HepG2 (cell line): ENCODE measurements around the gene SLC29A2. TPM values are rescaled to one million over a fixed set of nuclear protein-coding genes. Genes with fewer than 3 reads are reported as not detected.

Source experiments
- ATF5 ChIP-seq: sonication (generic); formaldehyde crosslinking; IDR thresholded peaks from 2 replicates; pipeline ENCODE4 v1.4.0; 2020; ENCODE audit warnings: mild to moderate bottlenecking, low read depth, missing genetic modification reagents
- BRCA1 ChIP-seq: sonication (generic); formaldehyde crosslinking; IDR thresholded peaks from 2 replicates; pipeline ENCODE4 v1.4.0; 2020; ENCODE audit warnings: missing genetic modification reagents
- EZH2 ChIP-seq: conservative IDR thresholded peaks from 2 replicates; pipeline ENCODE4 v1.6.1; 2012; ENCODE audit warnings: mild to moderate bottlenecking, low read depth, low read length, moderate library complexity
- KDM3A ChIP-seq: IDR thresholded peaks from 2 replicates; pipeline ENCODE4 v1.6.1; 2018; ENCODE audit warnings: low read depth, missing compliant biosample characterization
- KLF16 ChIP-seq, 2 experiments: sonication (generic) in 1 of 2; formaldehyde crosslinking in 1 of 2; IDR thresholded peaks; 2 replicates each; pipeline versions ENCODE4 v1.6.1 to v1.8.0; 2016 to 2023; ENCODE audit warnings: missing genetic modification reagents in 2 of 2, missing compliant biosample characterization in 1 of 2
- MEIS2 ChIP-seq: sonication (generic); formaldehyde crosslinking; IDR thresholded peaks from 2 replicates; pipeline ENCODE4 v1.9.0; 2021; ENCODE audit warnings: mild to moderate bottlenecking, missing genetic modification reagents
- NFE2L1 ChIP-seq: sonication (generic); formaldehyde crosslinking; IDR thresholded peaks from 2 replicates; pipeline ENCODE4 v1.4.0; 2020; ENCODE audit warnings: missing genetic modification reagents, mild to moderate bottlenecking, borderline replicate concordance
- PTBP1 ChIP-seq: fragments of 200-400 bp; formaldehyde crosslinking; IDR thresholded peaks from 2 replicates; pipeline ENCODE4 v1.6.1; 2018; ENCODE audit warnings: low read length, low read depth; ENCODE audit not compliant: poor library complexity, severe bottlenecking
- RFX1 ChIP-seq: fragments of 450-650 bp; IDR thresholded peaks from 2 replicates; pipeline ENCODE4 v1.6.1; 2017
- TEAD3 ChIP-seq: optimal IDR thresholded peaks from 2 replicates; pipeline ENCODE3; 2016; ENCODE audit warnings: borderline replicate concordance
- THAP9 ChIP-seq: sonication (generic); formaldehyde crosslinking; IDR thresholded peaks from 2 replicates; pipeline ENCODE4; 2020; ENCODE audit warnings: missing genetic modification reagents, mild to moderate bottlenecking, borderline replicate concordance
- YEATS2 ChIP-seq: sonication (generic); formaldehyde crosslinking; IDR thresholded peaks from 2 replicates; pipeline ENCODE4 v1.4.0; 2020; ENCODE audit warnings: missing genetic modification reagents, borderline replicate concordance
- ZNF160 ChIP-seq: sonication (generic); formaldehyde crosslinking; IDR thresholded peaks from 2 replicates; pipeline ENCODE4 v1.8.0; 2022; ENCODE audit warnings: mild to moderate bottlenecking, inconsistent platforms, missing genetic modification reagents
- ZNF282 ChIP-seq: fragments of 450-650 bp; IDR thresholded peaks from 2 replicates; pipeline ENCODE4 v1.6.1; 2018; ENCODE audit not compliant: partially characterized antibody
- ZNF644 ChIP-seq: IDR thresholded peaks from 2 replicates; pipeline ENCODE4 v1.6.1; 2016; ENCODE audit warnings: low read depth
- ZNF777 ChIP-seq: sonication (generic); formaldehyde crosslinking; IDR thresholded peaks from 2 replicates; pipeline ENCODE4 v1.4.0; 2020; ENCODE audit warnings: missing genetic modification reagents
- ZNF841 ChIP-seq: sonication (generic); formaldehyde crosslinking; IDR thresholded peaks from 2 replicates; pipeline ENCODE4 v1.8.1; 2023; ENCODE audit warnings: missing genetic modification reagents, borderline replicate concordance
- polyA plus RNA-seq, 8 experiments: library from polyadenylated mRNA; depleted of rRNA in 3 of 8; stranded (reverse) in 7 of 8; unstranded in 1 of 8; fragments of >200 nt; fragmentation: Illumina TruSeq in 4 of 8; extraction: Trizol in 4 of 8; gene quantifications; 2 replicates each; pipeline versions ENCODE4 v1.2.1 to v1.2.3, GENCODE V29; 2011 to 2016; ENCODE audit warnings: low read depth in 4 of 8, missing spikeins in 1 of 8, mixed read lengths in 1 of 8; ENCODE audit not compliant: insufficient read depth in 1 of 8
- total RNA-seq, 5 experiments: library from RNA; depleted of rRNA; stranded (reverse); fragments of >200 nt; fragmentation: Illumina TruSeq; extraction: Trizol; gene quantifications; 2 replicates each; pipeline ENCODE4 v1.2.3, GENCODE V29; 2016; ENCODE audit warnings: low read depth in 1 of 5
- TF ChIP-seq, protein P1 (sequence below): sonication (generic); formaldehyde crosslinking; IDR thresholded peaks from 2 replicates; pipeline ENCODE4 v1.4.0; 2020; ENCODE audit warnings: missing genetic modification reagents
- TF ChIP-seq, protein P2 (sequence below): sonication (generic); formaldehyde crosslinking; IDR thresholded peaks from 2 replicates; pipeline ENCODE4 v1.5.0; 2020; ENCODE audit warnings: missing genetic modification reagents
- TF ChIP-seq, protein P3 (sequence below): sonication (generic); formaldehyde crosslinking; IDR thresholded peaks from 2 replicates; pipeline ENCODE4 v1.5.0; 2020; ENCODE audit warnings: missing genetic modification reagents
- TF ChIP-seq, protein P4 (sequence below): sonication (generic); formaldehyde crosslinking; IDR thresholded peaks from 2 replicates; pipeline ENCODE4 v1.8.1; 2023; ENCODE audit warnings: missing genetic modification reagents, inconsistent platforms, borderline replicate concordance

Gene SLC29A2
- total and polyA plus RNA-seq, 2 of the 13 experiments (the other 11 are each of a cell fraction or from before 2014, with no cell fraction given), result 0.63 to 0.66 TPM

GRCh38 chr11:66328302-66329144 is 43.0 kb downstream of the SLC29A2 start (continued):
- peak; percentile 74; the same call in 1 of the 2 replicates for TF ChIP-seq KDM3A (CRISPR knock-in tag)
- TF ChIP-seq RFX1, result no peak
- no peak for TF ChIP-seq ATF5 (CRISPR knock-in tag)
- TF ChIP-seq ZNF644, result peak; percentile 10; the same call in 1 of the 2 replicates
- TF ChIP-seq PTBP1, result no peak
- TF ChIP-seq, protein P1, sequence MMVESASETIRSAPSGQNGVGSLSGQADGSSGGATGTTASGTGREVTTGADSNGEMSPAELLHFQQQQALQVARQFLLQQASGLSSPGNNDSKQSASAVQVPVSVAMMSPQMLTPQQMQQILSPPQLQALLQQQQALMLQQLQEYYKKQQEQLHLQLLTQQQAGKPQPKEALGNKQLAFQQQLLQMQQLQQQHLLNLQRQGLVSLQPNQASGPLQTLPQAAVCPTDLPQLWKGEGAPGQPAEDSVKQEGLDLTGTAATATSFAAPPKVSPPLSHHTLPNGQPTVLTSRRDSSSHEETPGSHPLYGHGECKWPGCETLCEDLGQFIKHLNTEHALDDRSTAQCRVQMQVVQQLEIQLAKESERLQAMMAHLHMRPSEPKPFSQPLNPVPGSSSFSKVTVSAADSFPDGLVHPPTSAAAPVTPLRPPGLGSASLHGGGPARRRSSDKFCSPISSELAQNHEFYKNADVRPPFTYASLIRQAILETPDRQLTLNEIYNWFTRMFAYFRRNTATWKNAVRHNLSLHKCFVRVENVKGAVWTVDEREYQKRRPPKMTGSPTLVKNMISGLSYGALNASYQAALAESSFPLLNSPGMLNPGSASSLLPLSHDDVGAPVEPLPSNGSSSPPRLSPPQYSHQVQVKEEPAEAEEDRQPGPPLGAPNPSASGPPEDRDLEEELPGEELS (CRISPR knock-in tag), result peak; percentile 74
- TF ChIP-seq BRCA1 (CRISPR knock-in tag), result no peak
- no peak for TF ChIP-seq ZNF160 (CRISPR knock-in tag)
- TF ChIP-seq, protein P2, sequence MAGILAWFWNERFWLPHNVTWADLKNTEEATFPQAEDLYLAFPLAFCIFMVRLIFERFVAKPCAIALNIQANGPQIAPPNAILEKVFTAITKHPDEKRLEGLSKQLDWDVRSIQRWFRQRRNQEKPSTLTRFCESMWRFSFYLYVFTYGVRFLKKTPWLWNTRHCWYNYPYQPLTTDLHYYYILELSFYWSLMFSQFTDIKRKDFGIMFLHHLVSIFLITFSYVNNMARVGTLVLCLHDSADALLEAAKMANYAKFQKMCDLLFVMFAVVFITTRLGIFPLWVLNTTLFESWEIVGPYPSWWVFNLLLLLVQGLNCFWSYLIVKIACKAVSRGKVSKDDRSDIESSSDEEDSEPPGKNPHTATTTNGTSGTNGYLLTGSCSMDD (CRISPR knock-in tag), result no peak
- TF ChIP-seq ZNF841 (CRISPR knock-in tag), result no peak
- TF ChIP-seq EZH2, result no peak
- peak; percentile 79; the same call in 1 of the 2 replicates for TF ChIP-seq MEIS2 (CRISPR knock-in tag)
- TF ChIP-seq NFE2L1, result no peak
- TF ChIP-seq ZNF777 (CRISPR knock-in tag), result peak; percentile 52; the same call in 1 of the 2 replicates
- peak; percentile 58; the same call in 1 of the 2 replicates for TF ChIP-seq THAP9
- TF ChIP-seq ZNF282, result no peak
- TF ChIP-seq, protein P3, sequence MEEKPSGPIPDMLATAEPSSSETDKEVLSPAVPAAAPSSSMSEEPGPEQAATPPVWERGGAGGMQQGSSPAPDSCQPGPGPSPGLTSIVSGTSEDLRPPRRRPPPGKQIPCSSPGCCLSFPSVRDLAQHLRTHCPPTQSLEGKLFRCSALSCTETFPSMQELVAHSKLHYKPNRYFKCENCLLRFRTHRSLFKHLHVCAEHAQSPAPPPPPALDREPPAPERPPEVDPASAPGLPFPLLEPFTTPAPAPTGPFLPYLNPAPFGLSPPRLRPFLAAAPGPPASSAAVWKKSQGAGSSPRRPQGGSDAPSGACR (CRISPR knock-in tag), result no peak
- TF ChIP-seq YEATS2, result peak; percentile 83; the same call in 1 of the 2 replicates
- TF ChIP-seq, protein P4, sequence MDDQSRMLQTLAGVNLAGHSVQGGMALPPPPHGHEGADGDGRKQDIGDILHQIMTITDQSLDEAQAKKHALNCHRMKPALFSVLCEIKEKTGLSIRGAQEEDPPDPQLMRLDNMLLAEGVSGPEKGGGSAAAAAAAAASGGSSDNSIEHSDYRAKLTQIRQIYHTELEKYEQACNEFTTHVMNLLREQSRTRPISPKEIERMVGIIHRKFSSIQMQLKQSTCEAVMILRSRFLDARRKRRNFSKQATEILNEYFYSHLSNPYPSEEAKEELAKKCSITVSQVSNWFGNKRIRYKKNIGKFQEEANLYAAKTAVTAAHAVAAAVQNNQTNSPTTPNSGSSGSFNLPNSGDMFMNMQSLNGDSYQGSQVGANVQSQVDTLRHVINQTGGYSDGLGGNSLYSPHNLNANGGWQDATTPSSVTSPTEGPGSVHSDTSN (CRISPR knock-in tag), result no peak
- peak; percentile 100 for TF ChIP-seq TEAD3 (CRISPR knock-in tag)
- TF ChIP-seq KLF16 (CRISPR knock-in tag; IDR thresholded peaks at IDR 0.05), result peak in 1 of 2 experiments; percentile 88; a peak in 2 of 4 replicates
